NB4 (cell line): ENCODE measurements around the gene OSBPL1A.

Source experiments
- POLR2A ChIP-seq: IDR thresholded peaks from 2 replicates; pipeline ENCODE4 v1.6.1; 2011; ENCODE audit warnings: mild to moderate bottlenecking; ENCODE audit not compliant: insufficient read length; ENCODE audit errors: extremely low read depth
- TF ChIP-seq, protein P1 (sequence below): IDR thresholded peaks from one replicate; pipeline ENCODE4 v1.5.1; 2012; ENCODE audit warnings: low read depth, low read length
- TF ChIP-seq, protein P2 (sequence below): IDR thresholded peaks from 2 replicates; pipeline ENCODE4 v1.6.1; 2011; ENCODE audit warnings: low read depth, low read length

DNA sequence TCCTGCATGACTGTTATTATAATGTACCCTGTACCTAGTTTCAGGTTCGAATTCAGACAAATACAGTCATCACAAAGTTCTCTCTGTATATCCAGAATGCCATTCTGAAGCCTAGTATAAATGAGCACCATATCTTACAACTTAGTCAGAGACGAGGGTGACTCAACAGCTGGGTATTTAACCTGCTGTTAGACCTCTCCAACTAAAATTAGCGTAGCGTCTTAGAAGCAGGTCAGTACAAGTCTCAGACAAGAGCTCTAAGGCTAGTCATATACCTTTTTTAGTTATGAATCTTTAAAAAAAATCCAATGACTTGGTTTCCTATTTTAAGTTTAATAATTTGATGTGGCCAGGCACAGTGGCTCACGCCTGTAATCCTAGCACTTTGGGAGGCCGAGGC is 184.7 kb downstream of the OSBPL1A start:
- TF ChIP-seq, protein P1, sequence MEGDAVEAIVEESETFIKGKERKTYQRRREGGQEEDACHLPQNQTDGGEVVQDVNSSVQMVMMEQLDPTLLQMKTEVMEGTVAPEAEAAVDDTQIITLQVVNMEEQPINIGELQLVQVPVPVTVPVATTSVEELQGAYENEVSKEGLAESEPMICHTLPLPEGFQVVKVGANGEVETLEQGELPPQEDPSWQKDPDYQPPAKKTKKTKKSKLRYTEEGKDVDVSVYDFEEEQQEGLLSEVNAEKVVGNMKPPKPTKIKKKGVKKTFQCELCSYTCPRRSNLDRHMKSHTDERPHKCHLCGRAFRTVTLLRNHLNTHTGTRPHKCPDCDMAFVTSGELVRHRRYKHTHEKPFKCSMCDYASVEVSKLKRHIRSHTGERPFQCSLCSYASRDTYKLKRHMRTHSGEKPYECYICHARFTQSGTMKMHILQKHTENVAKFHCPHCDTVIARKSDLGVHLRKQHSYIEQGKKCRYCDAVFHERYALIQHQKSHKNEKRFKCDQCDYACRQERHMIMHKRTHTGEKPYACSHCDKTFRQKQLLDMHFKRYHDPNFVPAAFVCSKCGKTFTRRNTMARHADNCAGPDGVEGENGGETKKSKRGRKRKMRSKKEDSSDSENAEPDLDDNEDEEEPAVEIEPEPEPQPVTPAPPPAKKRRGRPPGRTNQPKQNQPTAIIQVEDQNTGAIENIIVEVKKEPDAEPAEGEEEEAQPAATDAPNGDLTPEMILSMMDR: no peak
- TF ChIP-seq POLR2A: no peak
- TF ChIP-seq, protein P2, sequence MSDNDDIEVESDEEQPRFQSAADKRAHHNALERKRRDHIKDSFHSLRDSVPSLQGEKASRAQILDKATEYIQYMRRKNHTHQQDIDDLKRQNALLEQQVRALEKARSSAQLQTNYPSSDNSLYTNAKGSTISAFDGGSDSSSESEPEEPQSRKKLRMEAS: no peak
